Spleen (tissue), 7 donors: Measurements from ENCODE around the gene SDK2.

Experiments
- CTCF ChIP-seq, 11 experiments: fragments of 200-600 bp in 7 of 11; fragments of 450-650 bp in 4 of 11; sonication (generic) in 4 of 11; IDR thresholded peaks in 8 of 11; conservative IDR thresholded peaks in 3 of 11; 1 replicate in 7 of 11; 2 replicates in 4 of 11; pipeline versions ENCODE4 v1.4.0 to v1.8.0; 2016 to 2021; ENCODE audit warnings: antibody characterized with exemption in 11 of 11, inconsistent platforms in 4 of 11, mild to moderate bottlenecking in 1 of 11
- POLR2A ChIP-seq, 3 donors: fragments of 450-650 bp; IDR thresholded peaks; one replicate each; pipeline ENCODE4 v1.5.1; 2017; ENCODE audit warnings: antibody characterized with exemption in 3 of 3, mild to moderate bottlenecking in 1 of 3
- donor health status: DM: no; HTN: no; CAD: no; lungs with moderate emphysema.
- donor health status: DM: no; HTN: no; CAD: no.
- donor health status: DM: no; HTN: no; CAD: no.

- TF ChIP-seq POLR2A (IDR thresholded peaks at IDR 0.05): no peak
- TF ChIP-seq CTCF (IDR thresholded peaks at IDR 0.05 in 8 of 11, conservative IDR thresholded peaks at IDR 0.05 in 3 of 11): no peak
These were observed 46.4 kb upstream of the SDK2 start for GRCh38 chr17:73690676-73691075.
